Small intestine (tissue), 7 donors: ENCODE measurements around the gene DISC1. TPM values are rescaled to one million over a fixed set of nuclear protein-coding genes. Genes with fewer than 3 reads are reported as not detected.

Source experiments
- DNase-seq, 2 donors: peaks; one replicate each; pipeline versions ENCODE4 v3.0.0 to v3.0.0-alpha.2; 2013
- FAIRE-seq: peaks from 2 replicates; lab custom pipeline; 2012; peaks lifted over from hg19 to GRCh38; lab: Jason Lieb, UNC
- H3K27ac ChIP-seq, 3 donors: one replicate each; pipeline ENCODE4 v1.5.1; 2013; ENCODE audit warnings: low read length in 2 of 3, mild to moderate bottlenecking in 2 of 3, control low read depth in 1 of 3, inconsistent platforms in 1 of 3, low read depth in 1 of 3, moderate library complexity in 1 of 3
- H3K27me3 ChIP-seq, 3 donors: one replicate each; pipeline ENCODE4 v1.6.1; 2013; ENCODE audit warnings: low read length in 3 of 3, inconsistent platforms in 1 of 3; ENCODE audit not compliant: control insufficient read depth in 3 of 3, insufficient read depth in 3 of 3
- H3K36me3 ChIP-seq, 3 donors: one replicate each; pipeline ENCODE4 v1.6.1; 2013; ENCODE audit warnings: low read length in 3 of 3, inconsistent platforms in 1 of 3, low read depth in 1 of 3, mild to moderate bottlenecking in 1 of 3, moderate library complexity in 1 of 3; ENCODE audit not compliant: control insufficient read depth in 3 of 3, insufficient read depth in 2 of 3
- H3K4me1 ChIP-seq, 3 donors: one replicate each; pipeline ENCODE4 v1.6.1; 2013; ENCODE audit warnings: low read length in 2 of 3, inconsistent platforms in 1 of 3, low read depth in 1 of 3, mild to moderate bottlenecking in 1 of 3, moderate library complexity in 1 of 3; ENCODE audit not compliant: control insufficient read depth in 3 of 3, insufficient read depth in 2 of 3
- H3K4me3 ChIP-seq, 3 donors: one replicate each; pipeline ENCODE4 v1.5.1; 2013; ENCODE audit warnings: low read length in 3 of 3, control low read depth in 1 of 3, inconsistent platforms in 1 of 3, low read depth in 1 of 3, mild to moderate bottlenecking in 1 of 3, moderate library complexity in 1 of 3
- H3K9me3 ChIP-seq, 2 donors: one replicate each; pipeline ENCODE4 v1.6.1; 2013; ENCODE audit warnings: low read depth in 1 of 2, low read length in 1 of 2; ENCODE audit not compliant: control insufficient read depth in 2 of 2, insufficient read depth in 1 of 2
- WGBS, 3 donors: extraction: QIAGEN DNeasy Blood & Tissue Kit; methylation state at CpG; one replicate each; pipeline ENCODE4 v1.1.7; 2013; 5-methylcytosine and 5-hydroxymethylcytosine counted together
- polyA plus RNA-seq, 4 donors: library from polyadenylated mRNA; stranded (reverse) in 3 of 4; unstranded in 1 of 4; fragments of 200-250 nt in 3 of 4; fragments of 120-200 nt in 1 of 4; gene quantifications; one replicate each; pipeline versions ENCODE4 v1.2.1 to v1.2.3, GENCODE V29; 2013
- donor health status: healthy with polysubstance abuse.
- donor health status: control.
- donor health status: control.
- donor health status: Bipolar disorder and iron deficiency.
- donor health status: healthy.

DISC1 gene
- polyA plus RNA-seq, 4 donors, result 0.27 to 2.1 (median 0.85) TPM; not detected in 1

GRCh38 chr1:231927431-231927830, 300.8 kb downstream of the DISC1 start:
- FAIRE-seq (no peak), DNase-seq (no peak)
- Histone ChIP-seq H3K36me3 (no peaks in the 10 kb centered on the region), H3K27me3 (peaks cover 0 to 4% (median 0%) of the 10 kb centered on the region in 3 donors), H3K9me3 (peaks cover 0 to 6% of the 10 kb centered on the region in 2 donors), H3K4me1 (no peaks in the 10 kb centered on the region), H3K27ac (no peak overlapping the region), H3K4me3 (no peak overlapping the region)
- 87 to 90% (median 90%) methylated on average over 7 of the region's 7 CpGs for WGBS, 3 donors

GRCh38 chr1:231929311-231929710, 302.7 kb downstream of the DISC1 start:
- FAIRE-seq (no peak), DNase-seq (no peak)
- no peak overlapping the region for H3K27ac ChIP-seq
- no peak overlapping the region for H3K4me3 ChIP-seq
- H3K9me3 ChIP-seq, result peaks cover 0 to 6% of the 10 kb centered on the region in 2 donors
- H3K36me3 ChIP-seq, result no peaks in the 10 kb centered on the region
- WGBS, 3 donors, result 52 to 80% (median 74%) methylated on average over 8 of the region's 8 CpGs
- peaks cover 0 to 1% (median 0%) of the 10 kb centered on the region in 3 donors for H3K4me1 ChIP-seq
- peaks cover 0 to 4% (median 0%) of the 10 kb centered on the region in 3 donors for H3K27me3 ChIP-seq

- Histone ChIP-seq H3K27me3 (peaks cover 0 to 4% (median 0%) of the 10 kb centered on the region in 3 donors), H3K36me3 (no peaks in the 10 kb centered on the region), H3K4me3 (no peak overlapping the region), H3K9me3 (peaks cover 0 to 6% of the 10 kb centered on the region in 2 donors), H3K4me1 (peaks cover 0 to 2% (median 0%) of the 10 kb centered on the region in 3 donors), H3K27ac (no peak overlapping the region)
- FAIRE-seq (no peak), DNase-seq (no peak)
- 55 to 62% (median 59%) methylated on average over 7 of the region's 7 CpGs for WGBS, 3 donors
Observed at GRCh38 chr1:231930257-231930947, 303.8 kb downstream of the DISC1 start.

- WGBS, 3 donors, result 93 to 94% (median 94%) methylated on average over 4 of the region's 4 CpGs
- FAIRE-seq, result no peak
Observed at GRCh38 chr1:231931146-231931545, 304.6 kb downstream of the DISC1 start.

GRCh38 chr1:231931846-231932454, 305.4 kb downstream of the DISC1 start:
- no peak for FAIRE-seq
- DNase-seq, result peak in 1 of 2 donors; percentile 37
- Histone ChIP-seq H3K27ac (no peak overlapping the region), H3K4me1 (peaks cover 0 to 2% (median 0%) of the 10 kb centered on the region in 3 donors), H3K4me3 (no peak overlapping the region), H3K9me3 (peaks cover 0 to 6% of the 10 kb centered on the region in 2 donors), H3K36me3 (no peaks in the 10 kb centered on the region), H3K27me3 (peaks cover 0 to 4% (median 0%) of the 10 kb centered on the region in 3 donors)
- whole genome bisulfite sequencing, 3 donors, result 74 to 77% (median 75%) methylated on average over 4 of the region's 4 CpGs

More at GRCh38 chr1:231931146-231931545, 304.6 kb downstream of the DISC1 start:
- Histone ChIP-seq H3K9me3 (peaks cover 0 to 6% of the 10 kb centered on the region in 2 donors), H3K4me3 (no peak overlapping the region), H3K36me3 (no peaks in the 10 kb centered on the region), H3K4me1 (peaks cover 0 to 2% (median 0%) of the 10 kb centered on the region in 3 donors), H3K27ac (no peak overlapping the region), H3K27me3 (peaks cover 0 to 4% (median 0%) of the 10 kb centered on the region in 3 donors)
- no peak for DNase-seq

GRCh38 chr1:231933711-231934626, 307.4 kb downstream of the DISC1 start:
- Histone ChIP-seq H3K36me3 (no peaks in the 10 kb centered on the region), H3K9me3 (peaks cover 0 to 6% of the 10 kb centered on the region in 2 donors), H3K27me3 (peaks cover 0 to 4% (median 0%) of the 10 kb centered on the region in 3 donors), H3K4me3 (no peak overlapping the region), H3K27ac (no peak overlapping the region), H3K4me1 (peaks cover 0 to 7% (median 0%) of the 10 kb centered on the region in 3 donors)
- 53 to 68% (median 58%) methylated on average over 15 of the region's 15 CpGs for WGBS, 3 donors
- FAIRE-seq (no peak), DNase-seq (peak in 1 of 2 donors; percentile 27)

- Histone ChIP-seq H3K4me1 (peaks cover 0 to 7% (median 0%) of the 10 kb centered on the region in 3 donors), H3K27me3 (peaks cover 0 to 1% (median 0%) of the 10 kb centered on the region in 3 donors), H3K36me3 (no peaks in the 10 kb centered on the region), H3K9me3 (peaks cover 0 to 6% of the 10 kb centered on the region in 2 donors), H3K27ac (no peak overlapping the region), H3K4me3 (no peak overlapping the region)
- WGBS, 3 donors, result 9 to 24% (median 18%) methylated on average over 5 of the region's 5 CpGs
- peak; percentile 29 to 37 for DNase-seq
- FAIRE-seq, result no peak
Observed at GRCh38 chr1:231934797-231935196, 308.2 kb downstream of the DISC1 start.

GRCh38 chr1:231935856-231936255, 309.3 kb downstream of the DISC1 start:
- no peak for FAIRE-seq
- H3K9me3 ChIP-seq, result peaks cover 0 to 6% of the 10 kb centered on the region in 2 donors
- no peak for DNase-seq
- peaks cover 0 to 7% (median 0%) of the 10 kb centered on the region in 3 donors for H3K4me1 ChIP-seq
- 54 to 73% (median 63%) methylated on average over 7 of the region's 7 CpGs for WGBS, 3 donors
- no peak overlapping the region for H3K27ac ChIP-seq
- no peak overlapping the region for H3K4me3 ChIP-seq
- no peaks in the 10 kb centered on the region for H3K27me3 ChIP-seq
- H3K36me3 ChIP-seq, result no peaks in the 10 kb centered on the region
